HEK293 (cell line): Measurements from ENCODE around the gene TRPV6.

ENCODE experiments used
- CTCF ChIA-PET: fragments of 350-600 bp; formaldehyde crosslinking; extraction: SDS; loops from one replicate; lab custom pipeline; 2021; ENCODE audit warnings: antibody characterized with exemption; lab: Yijun Ruan, JAX
- POLR2A ChIA-PET: fragments of 300-600 bp; formaldehyde crosslinking; extraction: SDS; loops from one replicate; lab custom pipeline; 2020; ENCODE audit warnings: antibody characterized with exemption, inconsistent platforms; lab: Yijun Ruan, JAX
- H3K27ac ChIP-seq: fragments of 200-500 bp; sonication (Bioruptor generic); 2 replicates; pipeline ENCODE4 v1.5.1; 2014; ENCODE audit warnings: low read depth, low read length, control low read depth, inconsistent platforms; ENCODE audit errors: extremely low read depth
- H3K36me3 ChIP-seq, 2 experiments: fragments of 200-500 bp in 1 of 2; sonication (Bioruptor generic) in 1 of 2; 1 replicate in 1 of 2; 2 replicates in 1 of 2; pipeline ENCODE4 v1.5.1; 2014 to 2017; ENCODE audit warnings: inconsistent platforms in 2 of 2, low read length in 2 of 2; ENCODE audit not compliant: control insufficient read depth in 2 of 2, insufficient read depth in 1 of 2
- H3K4me1 ChIP-seq: fragments of 200-500 bp; sonication (Bioruptor generic); 2 replicates; pipeline ENCODE4 v1.5.1; 2014; ENCODE audit warnings: mild to moderate bottlenecking, low read length, inconsistent platforms; ENCODE audit not compliant: control insufficient read depth, insufficient read depth
- H3K4me3 ChIP-seq: 2 replicates; pipeline ENCODE4 v1.5.1; 2011; ENCODE audit warnings: low read depth, mild to moderate bottlenecking, control low read depth, low read length, moderate library complexity
- H3K9me3 ChIP-seq: fragments of 200-500 bp; sonication (Bioruptor generic); 2 replicates; pipeline ENCODE4 v1.5.1; 2014; ENCODE audit warnings: low read depth, low read length, inconsistent platforms; ENCODE audit not compliant: control insufficient read depth, insufficient read depth
- MYNN ChIP-seq: fragments of 450-650 bp; formaldehyde crosslinking; IDR thresholded peaks from 2 replicates; pipeline ENCODE4 v1.5.1; 2016; ENCODE audit warnings: missing biosample characterization, missing genetic modification characterization, borderline replicate concordance
- PRDM2 ChIP-seq: fragments of 450-650 bp; formaldehyde crosslinking; IDR thresholded peaks from 2 replicates; pipeline ENCODE4 v1.5.1; 2016; ENCODE audit warnings: missing biosample characterization, missing genetic modification characterization, borderline replicate concordance
- PRDM4 ChIP-seq: fragments of 450-650 bp; formaldehyde crosslinking; IDR thresholded peaks from 2 replicates; pipeline ENCODE4 v1.5.1; 2017; ENCODE audit warnings: missing biosample characterization, missing genetic modification characterization
- SALL2 ChIP-seq: fragments of 450-650 bp; formaldehyde crosslinking; IDR thresholded peaks from 2 replicates; pipeline ENCODE4 v1.5.0; 2017; ENCODE audit warnings: missing biosample characterization, mild to moderate bottlenecking, missing genetic modification characterization, borderline replicate concordance
- ZNF10 ChIP-seq: fragments of 450-650 bp; formaldehyde crosslinking; IDR thresholded peaks from 2 replicates; pipeline ENCODE4 v1.5.1; 2017; ENCODE audit warnings: missing biosample characterization, missing genetic modification characterization
- ZNF138 ChIP-seq: fragments of 450-650 bp; formaldehyde crosslinking; IDR thresholded peaks from 2 replicates; pipeline ENCODE4 v1.5.1; 2016; ENCODE audit warnings: missing biosample characterization, missing genetic modification characterization, borderline replicate concordance
- ZNF2 ChIP-seq: fragments of 450-650 bp; formaldehyde crosslinking; IDR thresholded peaks from 2 replicates; pipeline ENCODE4 v1.5.1; 2016; ENCODE audit warnings: missing biosample characterization, missing genetic modification characterization
- ZNF404 ChIP-seq: fragments of 450-650 bp; formaldehyde crosslinking; IDR thresholded peaks from 2 replicates; pipeline ENCODE4 v1.5.1; 2017; ENCODE audit warnings: missing biosample characterization, missing genetic modification characterization
- ZNF521 ChIP-seq: fragments of 450-650 bp; formaldehyde crosslinking; IDR thresholded peaks from 2 replicates; pipeline ENCODE4 v1.5.1; 2017; ENCODE audit warnings: missing biosample characterization, mild to moderate bottlenecking, missing genetic modification characterization
- ZNF529 ChIP-seq: fragments of 450-650 bp; formaldehyde crosslinking; IDR thresholded peaks from 2 replicates; pipeline ENCODE4 v1.5.1; 2017; ENCODE audit warnings: missing genetic modification characterization, missing biosample characterization; ENCODE audit not compliant: insufficient replicate concordance
- ZNF623 ChIP-seq: fragments of 450-650 bp; formaldehyde crosslinking; IDR thresholded peaks from 2 replicates; pipeline ENCODE4 v1.5.1; 2016; ENCODE audit warnings: missing biosample characterization, missing genetic modification characterization
- ZNF776 ChIP-seq: fragments of 450-650 bp; formaldehyde crosslinking; IDR thresholded peaks from 2 replicates; pipeline ENCODE4 v1.5.0; 2017; ENCODE audit warnings: missing biosample characterization, missing genetic modification characterization, borderline replicate concordance
- TF ChIP-seq, protein P1 (sequence below): fragments of 450-650 bp; formaldehyde crosslinking; IDR thresholded peaks from 2 replicates; pipeline ENCODE4 v1.5.1; 2016; ENCODE audit warnings: missing biosample characterization, missing genetic modification characterization
- TF ChIP-seq, protein P2 (sequence below): fragments of 450-650 bp; formaldehyde crosslinking; IDR thresholded peaks from 2 replicates; pipeline ENCODE4 v1.5.1; 2016; ENCODE audit warnings: missing biosample characterization, missing genetic modification characterization
- TF ChIP-seq, protein P3 (sequence below): fragments of 450-650 bp; formaldehyde crosslinking; IDR thresholded peaks from 2 replicates; pipeline ENCODE4 v1.5.1; 2016; ENCODE audit warnings: missing biosample characterization, missing genetic modification characterization

The TRPV6 gene

DNA sequence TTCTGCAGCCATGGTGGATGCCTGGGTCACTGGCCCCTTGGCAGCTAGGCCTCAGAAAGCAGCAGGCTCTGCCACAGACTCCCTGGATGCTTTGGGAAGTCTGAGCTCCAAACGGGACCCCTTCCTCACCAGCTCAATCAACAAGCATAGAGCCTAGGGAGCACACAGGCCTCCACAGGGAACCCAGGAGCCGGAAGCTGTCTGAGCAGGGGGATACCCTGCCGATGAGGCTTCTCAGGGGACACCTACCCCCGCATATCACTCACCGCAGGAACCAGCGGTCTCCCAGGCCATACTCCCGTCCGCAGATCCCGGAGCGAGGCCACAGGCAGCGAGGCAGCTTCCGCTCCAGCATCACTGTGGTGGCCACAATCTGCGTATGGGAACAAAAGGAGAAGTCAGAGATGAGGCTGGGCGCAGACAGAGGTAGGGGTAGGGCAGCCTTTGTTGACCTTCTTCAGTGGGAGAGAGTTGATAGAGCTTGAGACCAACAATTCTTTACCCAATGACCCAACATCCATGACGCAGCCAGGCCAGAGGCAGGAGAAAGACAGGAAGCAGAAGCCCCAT lies 13.4 kb downstream of the TRPV6 start (continued):
- no peak for TF ChIP-seq PRDM4 (tag by site-specific recombination)
- TF ChIP-seq PRDM2: no peak

- TF ChIP-seq ZNF138 (tag by site-specific recombination) (no peak), ZNF521 (tag by site-specific recombination) (no peak), SALL2 (no peak), MYNN (tag by site-specific recombination) (no peak), ZNF2 (tag by site-specific recombination) (no peak), ZNF623 (tag by site-specific recombination) (no peak), ZNF404 (tag by site-specific recombination) (no peak), ZNF10 (tag by site-specific recombination) (no peak), ZNF776 (tag by site-specific recombination) (no peak), ZNF529 (tag by site-specific recombination) (no peak)
- TF ChIP-seq, protein P1, sequence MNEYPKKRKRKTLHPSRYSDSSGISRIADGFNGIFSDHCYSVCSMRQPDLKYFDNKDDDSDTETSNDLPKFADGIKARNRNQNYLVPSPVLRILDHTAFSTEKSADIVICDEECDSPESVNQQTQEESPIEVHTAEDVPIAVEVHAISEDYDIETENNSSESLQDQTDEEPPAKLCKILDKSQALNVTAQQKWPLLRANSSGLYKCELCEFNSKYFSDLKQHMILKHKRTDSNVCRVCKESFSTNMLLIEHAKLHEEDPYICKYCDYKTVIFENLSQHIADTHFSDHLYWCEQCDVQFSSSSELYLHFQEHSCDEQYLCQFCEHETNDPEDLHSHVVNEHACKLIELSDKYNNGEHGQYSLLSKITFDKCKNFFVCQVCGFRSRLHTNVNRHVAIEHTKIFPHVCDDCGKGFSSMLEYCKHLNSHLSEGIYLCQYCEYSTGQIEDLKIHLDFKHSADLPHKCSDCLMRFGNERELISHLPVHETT (tag by site-specific recombination): no peak
- TF ChIP-seq, protein P2, sequence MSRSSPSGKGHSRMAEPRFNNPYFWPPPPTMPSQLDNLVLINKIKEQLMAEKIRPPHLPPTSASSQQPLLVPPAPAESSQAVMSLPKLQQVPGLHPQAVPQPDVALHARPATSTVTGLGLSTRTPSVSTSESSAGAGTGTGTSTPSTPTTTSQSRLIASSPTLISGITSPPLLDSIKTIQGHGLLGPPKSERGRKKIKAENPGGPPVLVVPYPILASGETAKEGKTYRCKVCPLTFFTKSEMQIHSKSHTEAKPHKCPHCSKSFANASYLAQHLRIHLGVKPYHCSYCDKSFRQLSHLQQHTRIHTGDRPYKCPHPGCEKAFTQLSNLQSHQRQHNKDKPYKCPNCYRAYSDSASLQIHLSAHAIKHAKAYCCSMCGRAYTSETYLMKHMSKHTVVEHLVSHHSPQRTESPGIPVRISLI (tag by site-specific recombination): no peak
- TF ChIP-seq, protein P3, sequence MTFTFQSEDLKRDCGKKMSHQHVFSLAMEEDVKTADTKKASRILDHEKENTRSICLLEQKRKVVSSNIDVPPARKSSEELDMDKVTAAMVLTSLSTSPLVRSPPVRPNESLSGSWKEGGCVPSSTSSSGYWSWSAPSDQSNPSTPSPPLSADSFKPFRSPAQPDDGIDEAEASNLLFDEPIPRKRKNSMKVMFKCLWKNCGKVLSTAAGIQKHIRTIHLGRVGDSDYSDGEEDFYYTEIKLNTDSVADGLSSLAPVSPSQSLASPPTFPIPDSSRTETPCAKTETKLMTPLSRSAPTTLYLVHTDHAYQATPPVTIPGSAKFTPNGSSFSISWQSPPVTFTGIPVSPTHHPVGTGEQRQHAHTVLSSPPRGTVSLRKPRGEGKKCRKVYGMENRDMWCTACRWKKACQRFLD (tag by site-specific recombination): no peak
- H3K4me1 ChIP-seq: no peaks in the 10 kb centered on the region
- no peak overlapping the region for H3K27ac ChIP-seq
- H3K4me3 ChIP-seq: no peak overlapping the region
- CTCF ChIA-PET: interaction anchor here (0.6 to 3.5 kb wide), 9 partner anchors 10 to 343 kb away, joined by 3 to 61 read pairs (median 18); no protein-coding TSS in a partner anchor
- H3K9me3 ChIP-seq: no peaks in the 10 kb centered on the region
- peaks cover 0 to 17% of the 10 kb centered on the region in 2 experiments; a peak in 1 of 3 replicates for H3K36me3 ChIP-seq
- POLR2A ChIA-PET: no interaction called here
Observed at GRCh38 chr7:142871260-142872105, 14.1 kb downstream of the TRPV6 start.
